Measurements from ENCODE around the gene SBNO2.

GRCh38 chr19:1115646-1116420 is 58.2 kb downstream of the SBNO2 start:
- TF ChIP-seq POLR2AphosphoS5 (IDR thresholded peaks at IDR 0.05; ENCODE audit: low read depth, low read length) = no peak
- no peak for TF ChIP-seq MXI1 (IDR thresholded peaks at IDR 0.05; ENCODE audit: low read depth, low read length)
- TF ChIP-seq REST (IDR thresholded peaks at IDR 0.05; ENCODE audit: low read depth, low read length) = no peak
- TF ChIP-seq TEAD4 (IDR thresholded peaks at IDR 0.05; ENCODE audit: borderline replicate concordance, insufficient read depth) = no peak
- no peak for TF ChIP-seq CTCF (IDR thresholded peaks at IDR 0.05)
- TF ChIP-seq MAX (IDR thresholded peaks at IDR 0.05; ENCODE audit: low read depth) = no peak
- no peak for TF ChIP-seq USF1 (IDR thresholded peaks at IDR 0.05; ENCODE audit: borderline replicate concordance, low read depth)

Data from SK-N-SH (cell line).